H9 (cell line): Measurements from ENCODE around the gene TSFM. TPM values are rescaled to one million over a fixed set of nuclear protein-coding genes. Genes with fewer than 3 reads are reported as not detected.

Experiments used
- DNase-seq: peaks from one replicate; pipeline ENCODE4 v3.0.0-alpha.2; 2017
- H2AFZ ChIP-seq: one replicate; pipeline ENCODE4 v1.6.1; 2013; ENCODE audit warnings: mild to moderate bottlenecking, low read length, control low read depth, moderate library complexity
- H2AK5ac ChIP-seq: 2 replicates; pipeline ENCODE4 v1.6.1; 2013; ENCODE audit warnings: low read length, control low read depth, mixed read lengths; ENCODE audit not compliant: insufficient read length
- H2BK120ac ChIP-seq: one replicate; pipeline ENCODE4 v1.6.1; 2013; ENCODE audit warnings: low read depth, mild to moderate bottlenecking, low read length, control low read depth, inconsistent platforms; ENCODE audit not compliant: poor library complexity, severe bottlenecking
- H2BK12ac ChIP-seq: 2 replicates; pipeline ENCODE4 v1.6.1; 2013; ENCODE audit warnings: low read length, control low read depth, mixed read lengths, low read depth; ENCODE audit not compliant: insufficient read length
- H2BK15ac ChIP-seq: 2 replicates; pipeline ENCODE4 v1.6.1; 2013; ENCODE audit warnings: low read depth, low read length, control low read depth
- H2BK20ac ChIP-seq: one replicate; pipeline ENCODE4 v1.6.1; 2013; ENCODE audit warnings: low read depth, mild to moderate bottlenecking, low read length, control low read depth, inconsistent platforms; ENCODE audit not compliant: poor library complexity, severe bottlenecking
- H2BK5ac ChIP-seq: 2 replicates; pipeline ENCODE4 v1.6.1; 2013; ENCODE audit warnings: low read length, control low read depth, mixed read lengths; ENCODE audit not compliant: insufficient read length
- H3K14ac ChIP-seq: 2 replicates; pipeline ENCODE4 v1.6.1; 2013; ENCODE audit warnings: low read length, control low read depth; ENCODE audit not compliant: insufficient read depth
- H3K18ac ChIP-seq: 2 replicates; pipeline ENCODE4 v1.6.1; 2013; ENCODE audit warnings: low read depth, mild to moderate bottlenecking, mixed read lengths, low read length, control low read depth; ENCODE audit not compliant: insufficient read length
- H3K23ac ChIP-seq: 2 replicates; pipeline ENCODE4 v1.6.1; 2013; ENCODE audit warnings: low read length, control low read depth, mixed read lengths, low read depth; ENCODE audit not compliant: insufficient read length
- H3K23me2 ChIP-seq: 2 replicates; pipeline ENCODE4 v1.6.1; 2013; ENCODE audit warnings: low read depth, mild to moderate bottlenecking, mixed read lengths, low read length, control low read depth; ENCODE audit not compliant: insufficient read length, poor library complexity, severe bottlenecking
- H3K27ac ChIP-seq: 2 replicates; pipeline ENCODE4 v1.5.1; 2013; ENCODE audit warnings: low read length, control low read depth, mixed read lengths, low read depth; ENCODE audit not compliant: insufficient read length
- H3K27me3 ChIP-seq: 2 replicates; pipeline ENCODE4 v1.6.1; 2013; ENCODE audit warnings: low read length, control low read depth, inconsistent platforms; ENCODE audit not compliant: insufficient read depth
- H3K4ac ChIP-seq: 2 replicates; pipeline ENCODE4 v1.6.1; 2013; ENCODE audit warnings: low read depth, mild to moderate bottlenecking, control low read depth, inconsistent platforms, low read length, moderate library complexity
- H3K4me1 ChIP-seq: 2 replicates; pipeline ENCODE4 v1.6.1; 2013; ENCODE audit warnings: low read length, control low read depth, inconsistent platforms; ENCODE audit not compliant: insufficient read depth
- H3K4me2 ChIP-seq: 2 replicates; pipeline ENCODE4 v1.6.1; 2013; ENCODE audit warnings: low read length, control low read depth, mixed read lengths; ENCODE audit not compliant: insufficient read length, insufficient read depth
- H3K56ac ChIP-seq: 2 replicates; pipeline ENCODE4 v1.6.1; 2013; ENCODE audit warnings: low read depth, mild to moderate bottlenecking, mixed read lengths, low read length, control low read depth; ENCODE audit not compliant: insufficient read length
- H3K79me1 ChIP-seq: 2 replicates; pipeline ENCODE4 v1.6.1; 2013; ENCODE audit warnings: low read depth, mild to moderate bottlenecking, moderate library complexity, low read length, control low read depth, inconsistent platforms; ENCODE audit not compliant: insufficient read depth, poor library complexity, severe bottlenecking
- H3K79me2 ChIP-seq: 2 replicates; pipeline ENCODE4 v1.6.1; 2013; ENCODE audit warnings: low read length, control low read depth, inconsistent platforms; ENCODE audit not compliant: insufficient read depth
- H3K9ac ChIP-seq: 2 replicates; pipeline ENCODE4 v1.6.1; 2013; ENCODE audit warnings: low read length, control low read depth, mixed read lengths; ENCODE audit not compliant: insufficient read length; ENCODE audit errors: extremely low read depth
- H3K9me3 ChIP-seq: one replicate; pipeline ENCODE4 v1.6.1; 2013; ENCODE audit warnings: low read depth, low read length, inconsistent platforms; ENCODE audit not compliant: control insufficient read depth
- H3T11ph ChIP-seq: one replicate; pipeline ENCODE4 v1.6.1; 2013; ENCODE audit warnings: mild to moderate bottlenecking, low read length, control low read depth, inconsistent platforms
- H4K20me1 ChIP-seq: one replicate; pipeline ENCODE4 v1.6.1; 2013; ENCODE audit not compliant: control insufficient read depth, insufficient read length, insufficient read depth
- H4K5ac ChIP-seq: 2 replicates; pipeline ENCODE4 v1.6.1; 2013; ENCODE audit warnings: low read depth, mild to moderate bottlenecking, mixed read lengths, low read length, control low read depth; ENCODE audit not compliant: insufficient read length
- H4K8ac ChIP-seq: replicated peaks from 2 replicates; pipeline ENCODE4 v1.6.1; 2013; ENCODE audit warnings: low read length, control low read depth, mixed read lengths, low read depth; ENCODE audit not compliant: insufficient read length
- H4K91ac ChIP-seq: 2 replicates; pipeline ENCODE4 v1.6.1; 2013; ENCODE audit warnings: low read depth, mild to moderate bottlenecking, moderate library complexity, mixed read lengths, low read length, control low read depth; ENCODE audit not compliant: insufficient read length
- H3K27ac Mint-ChIP-seq, 3 experiments: 2 replicates in 2 of 3; 3 replicates in 1 of 3; pipeline ENCODE4 v1.8.0; 2020 to 2021; ENCODE audit warnings: mixed read lengths in 3 of 3, mild to moderate bottlenecking in 1 of 3, moderate library complexity in 1 of 3
- H3K27me3 Mint-ChIP-seq: 2 replicates; pipeline ENCODE4 v1.8.0; 2021; ENCODE audit warnings: low read depth, mild to moderate bottlenecking, moderate library complexity, mixed read lengths
- H3K36me3 Mint-ChIP-seq, 3 experiments: 2 replicates in 2 of 3; 3 replicates in 1 of 3; pipeline ENCODE4 v1.8.0; 2020 to 2021; ENCODE audit warnings: low read depth in 3 of 3, mixed read lengths in 3 of 3; ENCODE audit not compliant: insufficient read depth in 1 of 3
- H3K4me1 Mint-ChIP-seq, 2 experiments: 2 replicates each; pipeline ENCODE4 v1.8.0; 2020; ENCODE audit warnings: mixed read lengths in 2 of 2
- H3K4me3 Mint-ChIP-seq, 2 experiments: 2 replicates in 1 of 2; 3 replicates in 1 of 2; pipeline ENCODE4 v1.8.0; 2020 to 2021; ENCODE audit warnings: mild to moderate bottlenecking in 2 of 2, mixed read lengths in 2 of 2, moderate library complexity in 1 of 2
- H3K9me3 Mint-ChIP-seq, 2 experiments: 2 replicates in 1 of 2; 3 replicates in 1 of 2; pipeline ENCODE4 v1.8.0; 2020; ENCODE audit warnings: mild to moderate bottlenecking in 2 of 2, mixed read lengths in 2 of 2, moderate library complexity in 1 of 2
- CTCF ChIP-seq: fragments of 200-600 bp; sonication (generic); conservative IDR thresholded peaks from 3 replicates; pipeline ENCODE4 v1.8.0; 2021; ENCODE audit warnings: antibody characterized with exemption, mild to moderate bottlenecking
- WGBS: extraction: QIAGEN DNeasy Blood & Tissue Kit; methylation state at CpG from one replicate; pipeline ENCODE4 v1.1.7; 2013; ENCODE audit warnings: missing lambda C conversion rate, low lambda C conversion rate, mixed read lengths; ENCODE audit not compliant: insufficient read length; ENCODE audit errors: extremely low coverage; 5-methylcytosine and 5-hydroxymethylcytosine counted together
- total RNA-seq: library from RNA; stranded (reverse); gene quantifications from 2 replicates; pipeline ENCODE4 v1.2.1, GENCODE V29; 2021

The TSFM gene
- total RNA-seq, 1 experiment from 2014 or later: 50.2 TPM

- Histone ChIP-seq H4K20me1 (no peaks in the 10 kb centered on the region), H2BK12ac (no peak overlapping the region), H3K4ac (no peak overlapping the region), H3K9ac (no peak overlapping the region), H3K23ac (no peak overlapping the region), H4K5ac (no peak overlapping the region), H2AK5ac (no peak overlapping the region), H3K18ac (no peak overlapping the region), H3K27ac (no peak overlapping the region), H3K4me2 (no peak overlapping the region), H4K8ac (no peak overlapping the region), H3K14ac (no peak overlapping the region), H4K91ac (no peak overlapping the region), H2BK20ac (no peak overlapping the region), H2BK120ac (no peak overlapping the region), H3T11ph (no peak overlapping the region), H3K27me3 (no peaks in the 10 kb centered on the region), H2AFZ (no peak overlapping the region), H3K56ac (no peak overlapping the region), H2BK5ac (no peak overlapping the region), H3K79me2 (no peaks in the 10 kb centered on the region), H2BK15ac (no peak overlapping the region), H3K9me3 (no peaks in the 10 kb centered on the region), H3K79me1 (no peaks in the 10 kb centered on the region), H3K4me1 (no peaks in the 10 kb centered on the region), H3K23me2 (peaks cover 8% of the 10 kb centered on the region)
- Mint-ChIP-seq H3K36me3 (peaks cover under 1 to 9% (median 3%) of the 10 kb centered on the region in 3 experiments; a peak in 3 of 7 replicates), H3K4me1 (peaks cover 7 to 10% of the 10 kb centered on the region in 2 experiments; a peak in 3 of 4 replicates), H3K27ac (no peak overlapping the region), H3K4me3 (peak overlapping the region in 1 of 2 experiments; percentile 7; a peak in 1 of 5 replicates), H3K27me3 (peaks cover 7% of the 10 kb centered on the region; the same call in 1 of the 2 replicates), H3K9me3 (no peaks in the 10 kb centered on the region)
- DNase-seq: no peak
- TF ChIP-seq CTCF: no peak
- no CpG with 5 or more reads among the region's 2 CpGs for WGBS
Measured at GRCh38 chr12:57776247-57776587, 6.4 kb upstream of the TSFM start.
